Activated CD4-positive, alpha-beta memory T cell treated with anti-CD3 and anti-CD28 coated beads, Interleukin-2, amount 10 ng/mL, durations not matched to agents 7 days and 5 days (primary cell): ENCODE data around the gene STK39. TPM values are rescaled to one million over a fixed set of nuclear protein-coding genes. Genes with fewer than 3 reads are reported as not detected.

Experiments used
- CTCF ChIA-PET: fragments of 350-600 bp; sonication (Branson Sonifier 250); formaldehyde crosslinking; loops from one replicate; lab custom pipeline; 2021; ENCODE audit warnings: antibody characterized with exemption, inconsistent platforms; lab: Charles Lee
- POLR2A ChIA-PET: fragments of 350-600 bp; sonication (Branson Sonifier 250); formaldehyde crosslinking; loops from one replicate; lab custom pipeline; 2021; ENCODE audit warnings: antibody characterized with exemption; lab: Charles Lee
- DNase-seq: peaks from one replicate; pipeline ENCODE4 v3.0.0-alpha.2; 2020
- H3K27ac Mint-ChIP-seq: one replicate; pipeline ENCODE4 v1.8.0; 2021; ENCODE audit warnings: mild to moderate bottlenecking, mixed read lengths
- H3K27me3 Mint-ChIP-seq: one replicate; pipeline ENCODE4 v1.8.0; 2021; ENCODE audit warnings: mixed read lengths
- H3K36me3 Mint-ChIP-seq: one replicate; pipeline ENCODE4 v1.8.0; 2021; ENCODE audit warnings: low read depth, mixed read lengths
- H3K4me1 Mint-ChIP-seq: one replicate; pipeline ENCODE4 v1.8.0; 2021; ENCODE audit warnings: mixed read lengths
- H3K4me3 Mint-ChIP-seq: one replicate; pipeline ENCODE4 v1.8.0; 2021; ENCODE audit warnings: mild to moderate bottlenecking, mixed read lengths
- H3K9me3 Mint-ChIP-seq: one replicate; pipeline ENCODE4 v1.8.0; 2021; ENCODE audit warnings: mixed read lengths
- total RNA-seq, 2 experiments: library from RNA; stranded (reverse); gene quantifications; one replicate each; pipeline ENCODE4 v1.2.3, GENCODE V29; 2021

STK39 gene
- total RNA-seq, 2 experiments from 2014 or later, result 43.0 to 45.5 TPM

DNA sequence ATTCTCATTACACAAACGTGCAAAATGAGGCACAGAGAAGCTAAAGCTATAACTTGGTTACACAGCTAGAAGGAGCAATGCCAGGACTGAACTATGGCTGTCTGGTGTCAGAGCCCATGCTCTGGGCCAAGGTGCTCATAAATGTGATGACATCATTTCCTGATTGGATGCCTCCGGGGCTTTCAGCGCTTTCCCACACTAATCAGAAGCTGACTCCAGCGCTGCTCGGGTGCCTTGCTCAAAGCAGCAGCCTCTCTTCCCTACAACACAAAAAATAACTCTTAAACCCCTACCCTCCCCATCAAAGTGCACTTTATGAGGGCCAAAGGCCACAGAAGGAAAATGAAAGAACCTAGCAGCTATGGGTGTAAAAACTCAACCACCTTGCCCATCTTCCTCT is 90.7 kb downstream of the STK39 start:
- Mint-ChIP-seq H3K9me3 (no peaks in the 10 kb centered on the region), H3K4me1 (peaks cover 14% of the 10 kb centered on the region), H3K27me3 (no peaks in the 10 kb centered on the region), H3K4me3 (no peak overlapping the region), H3K27ac (no peak overlapping the region), H3K36me3 (peaks cover 24% of the 10 kb centered on the region)
- CTCF ChIA-PET, result interaction anchor here (0.8 to 1.0 kb wide), 3 partner anchors 12 to 180 kb away, joined by 3 to 4 read pairs (median 3); no protein-coding TSS in a partner anchor
- no peak for DNase-seq
- POLR2A ChIA-PET, result interaction anchor here (0.9 kb wide), 1 partner anchor 38 kb away, joined by 4 read pairs; no protein-coding TSS in a partner anchor

DNA sequence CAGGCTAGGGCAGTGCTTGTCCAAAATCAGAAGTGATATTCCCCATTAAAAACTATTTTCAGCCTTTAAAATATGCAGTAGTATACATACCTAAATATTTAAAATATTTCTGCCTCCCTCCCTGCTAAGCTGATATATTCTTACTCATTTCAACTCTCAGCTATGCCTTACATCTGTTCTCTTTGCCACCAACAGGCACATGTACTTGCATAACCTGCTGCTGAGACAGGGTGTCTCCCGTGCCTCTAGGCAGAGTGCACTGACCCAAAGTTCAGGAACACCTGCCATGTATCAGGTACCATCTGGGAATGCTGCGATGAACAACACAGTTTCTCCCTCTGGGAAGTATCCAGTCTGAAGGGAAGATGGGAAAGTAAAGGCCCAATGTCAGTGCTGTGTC is 91.7 kb downstream of the STK39 start:
- H3K9me3 Mint-ChIP-seq, result no peaks in the 10 kb centered on the region
- H3K27me3 Mint-ChIP-seq, result no peaks in the 10 kb centered on the region
- no peak for DNase-seq
- H3K27ac Mint-ChIP-seq, result no peak overlapping the region
- H3K4me3 Mint-ChIP-seq, result no peak overlapping the region
- ChIA-PET CTCF (interaction anchor here (0.9 kb wide), 1 partner anchor 181 kb away, joined by 4 read pairs; no protein-coding TSS in a partner anchor), POLR2A (no interaction called here)
- peaks cover 14% of the 10 kb centered on the region for H3K4me1 Mint-ChIP-seq
- peaks cover 31% of the 10 kb centered on the region for H3K36me3 Mint-ChIP-seq

DNA sequence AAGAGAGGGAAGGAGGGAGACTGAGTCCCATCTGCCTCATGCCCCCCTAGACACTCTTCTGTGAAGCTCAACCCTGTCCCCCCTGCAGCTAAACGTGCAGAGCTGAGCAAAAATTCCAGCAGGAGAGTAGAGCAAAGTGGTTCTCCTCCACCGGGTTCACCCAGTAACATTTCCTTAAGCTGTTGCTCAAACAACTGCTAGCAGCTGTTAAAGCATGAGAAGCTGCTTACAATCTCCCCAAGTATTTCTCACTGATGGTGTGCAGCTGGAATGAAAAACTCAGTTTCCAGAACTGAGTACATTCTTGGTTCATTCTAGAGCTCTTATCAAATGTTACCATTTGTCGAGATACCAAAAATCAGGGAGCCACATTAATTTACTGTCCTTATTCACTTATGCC is 92.3 kb downstream of the STK39 start:
- no peak overlapping the region for H3K27ac Mint-ChIP-seq
- DNase-seq, result no peak
- ChIA-PET CTCF (no interaction called here), POLR2A (no interaction called here)
- peaks cover 32% of the 10 kb centered on the region for H3K36me3 Mint-ChIP-seq
- no peaks in the 10 kb centered on the region for H3K9me3 Mint-ChIP-seq
- H3K4me3 Mint-ChIP-seq, result no peak overlapping the region
- peaks cover 15% of the 10 kb centered on the region for H3K4me1 Mint-ChIP-seq
- no peaks in the 10 kb centered on the region for H3K27me3 Mint-ChIP-seq

- peaks cover 34% of the 10 kb centered on the region for H3K36me3 Mint-ChIP-seq
- H3K4me3 Mint-ChIP-seq, result no peak overlapping the region
- no peaks in the 10 kb centered on the region for H3K9me3 Mint-ChIP-seq
- peaks cover 24% of the 10 kb centered on the region for H3K4me1 Mint-ChIP-seq
- no peaks in the 10 kb centered on the region for H3K27me3 Mint-ChIP-seq
- ChIA-PET CTCF (no interaction called here), POLR2A (no interaction called here)
- no peak for DNase-seq
- H3K27ac Mint-ChIP-seq, result no peak overlapping the region
These were observed 94.4 kb downstream of the STK39 start for GRCh38 chr2:168152902-168153530.

DNA sequence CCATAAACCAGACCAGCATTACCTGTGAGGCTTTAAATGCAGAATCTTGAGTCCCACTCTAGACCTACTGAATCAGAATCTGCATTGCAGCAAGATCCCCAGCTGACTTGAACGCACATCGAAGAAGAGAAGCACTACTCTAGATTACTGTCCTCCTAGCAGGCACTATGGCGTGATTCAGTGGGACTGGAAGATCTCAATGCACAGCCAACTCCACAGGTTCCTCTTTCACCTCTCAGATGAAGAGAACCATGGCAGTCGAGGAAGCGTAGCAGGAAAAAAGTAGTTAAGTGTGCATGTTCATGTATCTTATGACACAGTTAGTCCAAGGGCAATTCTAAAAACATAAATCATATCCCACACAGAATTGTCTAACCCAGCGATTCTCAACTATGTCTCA is 97.4 kb downstream of the STK39 start:
- H3K27me3 Mint-ChIP-seq, result no peaks in the 10 kb centered on the region
- CTCF ChIA-PET, result no interaction called here
- no peaks in the 10 kb centered on the region for H3K9me3 Mint-ChIP-seq
- peaks cover 26% of the 10 kb centered on the region for H3K36me3 Mint-ChIP-seq
- H3K4me3 Mint-ChIP-seq, result no peak overlapping the region
- H3K27ac Mint-ChIP-seq, result no peak overlapping the region
- H3K4me1 Mint-ChIP-seq, result peaks cover 14% of the 10 kb centered on the region
- POLR2A ChIA-PET, result no interaction called here
- no peak for DNase-seq

DNA sequence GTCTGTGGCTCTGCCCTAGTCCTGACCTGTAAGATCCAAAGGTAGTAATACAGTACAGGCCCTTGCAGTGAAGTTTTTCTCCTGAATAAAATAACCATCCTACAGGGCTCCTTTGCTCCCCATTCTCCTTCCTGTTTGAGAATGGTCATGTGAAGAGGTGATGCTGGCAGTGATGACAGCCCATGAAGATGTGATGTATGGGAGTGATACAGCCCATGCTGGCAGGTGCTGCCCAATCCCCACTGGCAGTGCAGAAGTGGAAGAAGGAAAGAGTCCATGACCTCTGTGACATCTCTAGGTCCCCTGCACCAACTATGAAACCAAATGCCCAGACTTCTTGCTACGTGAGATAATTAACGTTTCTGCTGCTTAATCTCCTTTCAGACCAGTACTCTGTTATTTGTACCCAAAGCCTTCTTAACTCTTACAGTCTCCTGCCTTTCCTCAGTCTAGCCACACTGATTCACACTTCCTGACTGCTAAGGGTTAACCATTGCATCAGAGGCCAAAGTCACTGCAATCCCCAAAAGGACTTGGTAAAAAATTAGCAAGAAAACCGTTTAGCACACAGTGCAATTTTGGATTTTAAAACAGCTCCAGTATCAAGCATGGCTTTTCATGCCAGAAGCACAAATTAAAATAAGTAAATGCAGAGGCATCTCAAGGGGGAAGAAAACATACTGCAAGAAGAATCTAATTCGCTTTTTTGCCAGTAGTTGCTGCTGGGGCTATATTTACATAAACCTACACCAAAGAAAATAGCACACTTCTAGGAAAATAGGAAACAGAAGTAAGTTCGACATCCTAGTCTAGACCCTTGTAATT is 98.0 kb downstream of the STK39 start:
- CTCF ChIA-PET, result no interaction called here
- no peaks in the 10 kb centered on the region for H3K9me3 Mint-ChIP-seq
- POLR2A ChIA-PET, result no interaction called here
- H3K36me3 Mint-ChIP-seq, result peaks cover 26% of the 10 kb centered on the region
- DNase-seq, result no peak
- H3K4me3 Mint-ChIP-seq, result no peak overlapping the region
- no peaks in the 10 kb centered on the region for H3K27me3 Mint-ChIP-seq
- no peak overlapping the region for H3K27ac Mint-ChIP-seq
- peaks cover 14% of the 10 kb centered on the region for H3K4me1 Mint-ChIP-seq

DNA sequence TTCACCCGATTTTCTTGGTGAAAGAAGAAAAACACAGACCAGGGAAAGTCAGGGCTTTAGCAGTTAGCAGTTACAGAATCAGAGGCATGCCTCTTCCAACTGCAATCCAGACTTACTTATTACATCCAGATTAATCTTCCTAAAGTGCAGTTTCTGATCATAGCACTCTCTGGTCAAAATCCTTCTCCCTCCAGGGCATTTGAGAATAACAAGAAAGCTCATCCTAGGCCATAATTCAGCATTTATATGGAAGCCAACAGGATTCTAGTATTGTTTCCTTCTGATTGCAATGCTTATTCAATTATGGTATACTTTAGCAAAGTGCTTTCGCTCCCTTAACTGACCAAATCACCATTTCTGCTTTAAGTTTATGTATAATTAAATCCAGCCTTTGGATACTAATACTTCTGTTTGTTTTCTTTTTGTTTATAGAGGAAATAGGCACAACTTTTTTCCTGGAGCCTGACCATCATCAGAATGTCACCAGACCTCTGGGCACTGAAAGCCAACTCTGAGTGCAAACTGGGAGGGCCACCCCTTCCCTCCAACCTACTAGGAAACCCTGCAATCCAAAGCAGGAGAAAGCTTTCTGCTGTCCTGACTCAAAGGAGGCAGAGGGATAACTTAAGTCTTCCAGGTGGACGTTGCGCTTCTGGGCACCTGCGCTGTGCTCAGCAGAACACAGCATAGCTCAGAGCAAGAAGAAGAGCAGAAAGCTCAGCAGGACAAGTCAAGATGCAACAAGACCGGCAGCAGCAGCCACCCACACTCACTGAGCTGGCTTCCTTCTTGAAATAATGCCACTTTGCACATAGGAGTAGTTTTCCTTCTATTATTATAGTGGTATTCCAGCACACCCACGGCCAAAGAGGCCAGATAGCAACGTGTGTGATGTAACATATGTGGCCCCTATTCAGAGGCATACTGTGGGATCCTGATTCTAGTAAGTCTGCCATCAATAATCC is 99.3 kb downstream of the STK39 start:
- DNase-seq, result no peak
- peaks cover 26% of the 10 kb centered on the region for H3K36me3 Mint-ChIP-seq
- no peaks in the 10 kb centered on the region for H3K9me3 Mint-ChIP-seq
- CTCF ChIA-PET, result no interaction called here
- H3K27ac Mint-ChIP-seq, result no peak overlapping the region
- peaks cover 14% of the 10 kb centered on the region for H3K4me1 Mint-ChIP-seq
- POLR2A ChIA-PET, result no interaction called here
- no peak overlapping the region for H3K4me3 Mint-ChIP-seq
- H3K27me3 Mint-ChIP-seq, result no peaks in the 10 kb centered on the region

GRCh38 chr2:168146892-168147810 is 100.2 kb downstream of the STK39 start:
- Mint-ChIP-seq H3K4me1 (peaks cover 11% of the 10 kb centered on the region), H3K36me3 (peaks cover 20% of the 10 kb centered on the region)

GRCh38 chr2:168145426-168146310 is 101.7 kb downstream of the STK39 start:
- Mint-ChIP-seq H3K36me3 (peaks cover 9% of the 10 kb centered on the region), H3K4me1 (peaks cover 11% of the 10 kb centered on the region), H3K4me3 (no peak overlapping the region), H3K27me3 (no peaks in the 10 kb centered on the region), H3K27ac (no peak overlapping the region), H3K9me3 (no peaks in the 10 kb centered on the region)
- ChIA-PET CTCF (no interaction called here), POLR2A (no interaction called here)
- DNase-seq, result no peak

More at GRCh38 chr2:168146892-168147810, 100.2 kb downstream of the STK39 start:
- no peaks in the 10 kb centered on the region for H3K27me3 Mint-ChIP-seq
- H3K9me3 Mint-ChIP-seq, result no peaks in the 10 kb centered on the region
- ChIA-PET CTCF (no interaction called here), POLR2A (no interaction called here)
- DNase-seq, result no peak
- no peak overlapping the region for H3K4me3 Mint-ChIP-seq
- no peak overlapping the region for H3K27ac Mint-ChIP-seq

DNA sequence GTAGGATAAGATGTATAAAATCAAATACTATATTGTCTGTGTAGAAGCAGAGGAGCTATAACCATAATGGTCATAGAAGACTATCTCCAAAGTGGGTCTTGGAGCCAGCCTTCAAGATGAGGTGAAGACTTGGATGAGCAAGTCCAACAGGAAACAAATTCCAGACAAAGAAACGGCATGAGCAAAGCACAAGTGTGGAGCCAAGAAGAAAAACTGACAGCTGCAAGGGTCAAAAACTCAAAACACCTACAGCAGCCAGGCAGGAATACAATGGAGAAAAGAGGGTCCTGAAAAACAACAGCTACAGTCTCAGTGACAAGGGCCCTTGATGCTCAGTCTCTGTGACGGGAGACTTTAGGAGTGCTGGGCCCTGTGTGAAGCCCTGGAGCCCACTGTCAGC is 102.4 kb downstream of the STK39 start:
- no peak overlapping the region for H3K4me3 Mint-ChIP-seq
- no peaks in the 10 kb centered on the region for H3K27me3 Mint-ChIP-seq
- peaks cover 10% of the 10 kb centered on the region for H3K4me1 Mint-ChIP-seq
- H3K27ac Mint-ChIP-seq, result no peak overlapping the region
- no peak for DNase-seq
- H3K9me3 Mint-ChIP-seq, result no peaks in the 10 kb centered on the region
- ChIA-PET CTCF (no interaction called here), POLR2A (no interaction called here)
- peaks cover 8% of the 10 kb centered on the region for H3K36me3 Mint-ChIP-seq

DNA sequence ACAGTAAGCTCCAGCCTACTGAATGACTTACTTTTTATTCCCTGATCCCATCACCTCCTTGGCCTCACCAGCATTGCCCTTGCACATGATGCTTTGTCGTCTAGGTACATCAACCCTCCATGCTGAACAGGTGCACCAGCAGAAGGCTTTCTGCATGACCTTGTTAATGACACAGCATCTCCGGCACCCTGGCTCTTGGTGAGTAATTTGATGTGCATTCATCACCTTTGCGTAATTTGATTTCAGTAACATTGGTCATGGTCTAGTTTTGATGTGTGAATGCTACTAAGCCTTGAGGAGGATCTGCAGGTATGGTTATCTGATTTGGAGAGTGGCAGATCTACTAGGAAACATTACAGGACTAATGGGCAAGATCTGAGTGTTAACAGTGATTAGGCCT is 103.6 kb downstream of the STK39 start:
- Mint-ChIP-seq H3K27me3 (no peaks in the 10 kb centered on the region), H3K4me3 (no peak overlapping the region), H3K9me3 (no peaks in the 10 kb centered on the region), H3K27ac (no peak overlapping the region), H3K36me3 (peaks cover 12% of the 10 kb centered on the region), H3K4me1 (no peaks in the 10 kb centered on the region)
- POLR2A ChIA-PET, result no interaction called here
- no peak for DNase-seq
- CTCF ChIA-PET, result no interaction called here
